ENCODE data around the gene MROH7.

DNA sequence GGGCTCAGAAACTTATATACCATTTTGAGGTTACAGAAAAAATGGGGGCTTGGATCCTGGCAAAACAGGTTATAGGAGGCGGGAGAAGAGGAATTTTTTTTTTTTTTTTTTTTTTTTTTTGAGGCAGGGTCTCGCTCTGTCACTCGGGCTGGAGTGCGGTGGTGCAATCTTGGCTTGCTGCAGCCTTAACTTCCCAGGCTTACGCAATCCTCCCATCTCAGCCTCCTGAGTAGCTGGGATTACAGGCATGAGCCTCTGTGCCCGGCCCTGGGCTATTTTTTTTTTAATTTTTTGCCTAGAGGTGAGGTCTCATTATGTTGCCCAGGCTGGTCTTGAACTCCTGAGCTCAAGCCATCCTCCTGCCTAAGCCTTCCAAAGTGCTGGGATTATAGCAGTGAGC lies 24.7 kb downstream of the MROH7 start:
- TF ChIP-seq POLR2AphosphoS5 (IDR thresholded peaks at IDR 0.05; ENCODE audit: low read depth, low read length), result no peak
- TF ChIP-seq SIN3A (IDR thresholded peaks at IDR 0.05; ENCODE audit: borderline replicate concordance, insufficient read depth, low read length), result no peak
- TF ChIP-seq, protein P1, sequence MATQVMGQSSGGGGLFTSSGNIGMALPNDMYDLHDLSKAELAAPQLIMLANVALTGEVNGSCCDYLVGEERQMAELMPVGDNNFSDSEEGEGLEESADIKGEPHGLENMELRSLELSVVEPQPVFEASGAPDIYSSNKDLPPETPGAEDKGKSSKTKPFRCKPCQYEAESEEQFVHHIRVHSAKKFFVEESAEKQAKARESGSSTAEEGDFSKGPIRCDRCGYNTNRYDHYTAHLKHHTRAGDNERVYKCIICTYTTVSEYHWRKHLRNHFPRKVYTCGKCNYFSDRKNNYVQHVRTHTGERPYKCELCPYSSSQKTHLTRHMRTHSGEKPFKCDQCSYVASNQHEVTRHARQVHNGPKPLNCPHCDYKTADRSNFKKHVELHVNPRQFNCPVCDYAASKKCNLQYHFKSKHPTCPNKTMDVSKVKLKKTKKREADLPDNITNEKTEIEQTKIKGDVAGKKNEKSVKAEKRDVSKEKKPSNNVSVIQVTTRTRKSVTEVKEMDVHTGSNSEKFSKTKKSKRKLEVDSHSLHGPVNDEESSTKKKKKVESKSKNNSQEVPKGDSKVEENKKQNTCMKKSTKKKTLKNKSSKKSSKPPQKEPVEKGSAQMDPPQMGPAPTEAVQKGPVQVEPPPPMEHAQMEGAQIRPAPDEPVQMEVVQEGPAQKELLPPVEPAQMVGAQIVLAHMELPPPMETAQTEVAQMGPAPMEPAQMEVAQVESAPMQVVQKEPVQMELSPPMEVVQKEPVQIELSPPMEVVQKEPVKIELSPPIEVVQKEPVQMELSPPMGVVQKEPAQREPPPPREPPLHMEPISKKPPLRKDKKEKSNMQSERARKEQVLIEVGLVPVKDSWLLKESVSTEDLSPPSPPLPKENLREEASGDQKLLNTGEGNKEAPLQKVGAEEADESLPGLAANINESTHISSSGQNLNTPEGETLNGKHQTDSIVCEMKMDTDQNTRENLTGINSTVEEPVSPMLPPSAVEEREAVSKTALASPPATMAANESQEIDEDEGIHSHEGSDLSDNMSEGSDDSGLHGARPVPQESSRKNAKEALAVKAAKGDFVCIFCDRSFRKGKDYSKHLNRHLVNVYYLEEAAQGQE (IDR thresholded peaks at IDR 0.05; ENCODE audit: insufficient read depth in 1 of 2, low read depth in 2 of 2, low read length in 2 of 2), result no peak
- no peak for TF ChIP-seq TAF1 (IDR thresholded peaks at IDR 0.05; ENCODE audit: borderline replicate concordance, insufficient read depth, low read length)
- TF ChIP-seq FOXP2 (optimal IDR thresholded peaks at IDR 0.05; ENCODE audit: borderline replicate concordance, extremely low read depth, extremely low read length, insufficient read depth), result no peak

Measured in PFSK-1 (cell line).